Measurements from ENCODE around the gene SAE1. TPM values are rescaled to one million over a fixed set of nuclear protein-coding genes. Genes with fewer than 3 reads are reported as not detected.

SAE1 gene
- total RNA-seq, 2 donors from 2014 or later: 14.5 to 21.5 TPM

DNA sequence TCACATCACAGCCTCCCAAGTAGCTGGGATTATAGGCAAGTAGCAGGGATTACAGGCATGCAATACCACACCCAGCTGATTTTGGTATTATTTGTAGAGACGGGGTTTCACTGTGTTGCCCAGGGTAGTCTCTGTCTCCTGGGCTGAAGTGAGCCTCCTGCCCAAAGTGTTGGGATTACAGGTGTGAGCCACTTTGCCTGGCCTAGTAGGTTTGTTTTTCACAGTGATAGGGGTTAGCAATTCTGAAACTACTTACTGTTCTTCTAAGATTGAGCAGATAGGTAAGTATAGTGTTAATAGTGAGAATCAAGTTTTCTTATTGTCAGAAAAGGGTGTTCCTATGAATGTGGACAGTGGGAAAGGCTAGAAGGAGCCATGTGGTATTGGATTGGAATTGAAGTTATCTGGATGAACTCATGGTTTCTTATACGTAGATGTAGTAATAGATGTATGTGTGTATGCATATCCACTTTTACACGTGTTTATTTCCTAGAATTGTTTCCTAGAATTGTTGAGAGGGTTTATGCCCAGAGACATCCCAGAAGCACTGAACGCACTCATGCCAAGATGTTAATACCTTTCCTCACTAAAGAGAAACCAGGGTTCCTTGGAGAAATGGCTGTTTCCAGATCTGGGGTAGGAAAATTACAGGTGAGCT lies 49.1 kb downstream of the SAE1 start:
- Histone ChIP-seq H3K27ac (no peak overlapping the region), H3K27me3 (no peaks in the 10 kb centered on the region), H3K4me3 (no peak overlapping the region), H3K9me3 (no peaks in the 10 kb centered on the region), H3K36me3 (replicated peaks in 1 of 2; ENCODE audit: insufficient read depth in 1 of 2, low read depth in 2 of 2) (no peaks in the 10 kb centered on the region), H3K4me1 (no peaks in the 10 kb centered on the region)
- 78 to 87% methylated on average over 4 of the region's 4 CpGs for WGBS, 2 donors
- intact Hi-C loops (cut with DNase I): no loop called here
- DNase-seq (no peak), ATAC-seq (no peak)
- TF ChIP-seq POLR2A (IDR thresholded peaks at IDR 0.05): no peak
- TF ChIP-seq, protein P1, sequence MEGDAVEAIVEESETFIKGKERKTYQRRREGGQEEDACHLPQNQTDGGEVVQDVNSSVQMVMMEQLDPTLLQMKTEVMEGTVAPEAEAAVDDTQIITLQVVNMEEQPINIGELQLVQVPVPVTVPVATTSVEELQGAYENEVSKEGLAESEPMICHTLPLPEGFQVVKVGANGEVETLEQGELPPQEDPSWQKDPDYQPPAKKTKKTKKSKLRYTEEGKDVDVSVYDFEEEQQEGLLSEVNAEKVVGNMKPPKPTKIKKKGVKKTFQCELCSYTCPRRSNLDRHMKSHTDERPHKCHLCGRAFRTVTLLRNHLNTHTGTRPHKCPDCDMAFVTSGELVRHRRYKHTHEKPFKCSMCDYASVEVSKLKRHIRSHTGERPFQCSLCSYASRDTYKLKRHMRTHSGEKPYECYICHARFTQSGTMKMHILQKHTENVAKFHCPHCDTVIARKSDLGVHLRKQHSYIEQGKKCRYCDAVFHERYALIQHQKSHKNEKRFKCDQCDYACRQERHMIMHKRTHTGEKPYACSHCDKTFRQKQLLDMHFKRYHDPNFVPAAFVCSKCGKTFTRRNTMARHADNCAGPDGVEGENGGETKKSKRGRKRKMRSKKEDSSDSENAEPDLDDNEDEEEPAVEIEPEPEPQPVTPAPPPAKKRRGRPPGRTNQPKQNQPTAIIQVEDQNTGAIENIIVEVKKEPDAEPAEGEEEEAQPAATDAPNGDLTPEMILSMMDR (IDR thresholded peaks at IDR 0.05): no peak

DNA sequence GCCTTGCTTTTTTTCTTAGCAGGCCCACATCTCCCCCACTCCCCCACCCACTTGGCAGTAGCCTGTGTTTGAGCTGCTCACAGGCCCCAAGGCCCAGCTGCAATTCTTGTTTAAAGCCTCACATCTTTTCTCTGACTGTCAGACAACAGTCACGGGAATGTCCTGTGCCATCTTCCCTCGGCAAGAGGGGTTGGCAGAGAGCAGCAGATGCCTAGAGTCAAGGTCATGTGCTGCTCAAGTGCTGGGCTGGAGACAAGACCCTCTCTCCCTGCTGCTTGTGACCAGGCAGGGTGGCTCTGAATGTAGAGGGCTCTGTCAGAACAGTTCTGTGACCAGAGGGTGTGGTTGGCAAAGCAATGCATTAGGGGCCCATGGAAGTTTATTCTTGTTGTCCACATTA lies 53.0 kb downstream of the SAE1 start:
- Histone ChIP-seq H3K36me3 (replicated peaks in 1 of 2; ENCODE audit: insufficient read depth in 1 of 2, low read depth in 2 of 2) (no peaks in the 10 kb centered on the region), H3K4me1 (peaks cover 2% of the 10 kb centered on the region), H3K9me3 (no peaks in the 10 kb centered on the region), H3K4me3 (no peak overlapping the region), H3K27ac (no peak overlapping the region), H3K27me3 (no peaks in the 10 kb centered on the region)
- WGBS, 2 donors: 52 to 53% methylated on average over 2 of the region's 2 CpGs
- no peak for ATAC-seq
- no peak for DNase-seq
- TF ChIP-seq, protein P1 (IDR thresholded peaks at IDR 0.05): no peak
- no peak for TF ChIP-seq POLR2A (IDR thresholded peaks at IDR 0.05)
- intact Hi-C loops (cut with DNase I): no loop called here

DNA sequence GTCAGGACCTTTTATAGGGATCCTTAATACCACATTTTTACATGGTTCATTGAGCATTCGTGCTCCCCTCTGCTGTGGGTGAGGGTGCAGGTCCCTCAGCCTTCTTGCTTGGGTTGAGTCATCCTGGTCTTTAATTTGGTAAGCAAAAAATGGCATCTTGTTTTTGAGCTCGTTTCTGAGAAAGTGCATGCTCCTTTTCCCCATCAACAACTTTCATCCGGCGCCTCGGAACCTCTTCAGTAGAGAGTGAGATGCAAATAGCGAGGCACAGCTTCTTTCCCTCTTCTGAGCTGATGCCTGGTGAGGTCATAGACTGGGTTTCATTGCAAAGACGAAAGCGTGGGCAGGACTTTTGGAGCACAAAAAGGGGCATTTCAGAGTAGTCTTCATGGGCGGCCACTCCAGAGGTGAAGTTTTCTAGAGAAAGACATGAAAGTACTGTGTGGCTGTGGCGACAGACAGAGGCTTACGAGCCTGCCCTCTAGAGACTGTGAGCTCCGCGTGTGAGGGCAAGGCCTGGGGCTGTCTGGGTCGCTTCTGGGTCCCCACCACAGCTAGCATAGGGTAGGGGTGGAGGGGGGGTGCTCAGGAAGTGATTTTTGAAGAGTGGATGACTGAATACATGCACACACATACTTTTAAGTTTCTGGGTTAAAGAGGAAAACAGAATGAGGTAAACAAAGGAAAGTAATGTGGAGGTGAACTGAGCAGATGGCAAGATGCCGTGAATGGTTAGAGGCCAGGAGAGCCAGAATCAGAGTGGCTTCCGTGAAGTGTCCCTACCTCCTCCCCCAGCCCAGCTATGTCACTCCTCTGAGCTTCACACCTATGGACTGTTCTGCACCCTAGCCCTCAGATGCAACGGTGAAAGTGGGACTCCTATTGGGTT lies 56.1 kb downstream of the SAE1 start:
- TF ChIP-seq POLR2A (IDR thresholded peaks at IDR 0.05): no peak
- TF ChIP-seq, protein P1 (IDR thresholded peaks at IDR 0.05): no peak
- H3K27me3 ChIP-seq: no peaks in the 10 kb centered on the region
- no peaks in the 10 kb centered on the region for H3K36me3 ChIP-seq (replicated peaks in 1 of 2; ENCODE audit: insufficient read depth in 1 of 2, low read depth in 2 of 2)
- no peak for ATAC-seq
- H3K4me3 ChIP-seq: no peak overlapping the region
- intact Hi-C loops (cut with DNase I): no loop called here
- peaks cover 31% of the 10 kb centered on the region for H3K4me1 ChIP-seq
- WGBS, 2 donors: 89 to 90% methylated on average over 17 of the region's 17 CpGs
- no peak overlapping the region for H3K27ac ChIP-seq
- no peak for DNase-seq
- H3K9me3 ChIP-seq: no peaks in the 10 kb centered on the region

GRCh38 chr19:47187335-47187655 lies 56.7 kb downstream of the SAE1 start:
- Histone ChIP-seq H3K4me1 (peaks cover 31% of the 10 kb centered on the region), H3K9me3 (no peaks in the 10 kb centered on the region), H3K36me3 (replicated peaks in 1 of 2; ENCODE audit: insufficient read depth in 1 of 2, low read depth in 2 of 2) (no peaks in the 10 kb centered on the region), H3K27me3 (no peaks in the 10 kb centered on the region), H3K27ac (no peak overlapping the region), H3K4me3 (no peak overlapping the region)
- no peak for DNase-seq
- WGBS, 2 donors: 69 to 92% methylated on average over 2 of the region's 2 CpGs
- no peak for TF ChIP-seq POLR2A (IDR thresholded peaks at IDR 0.05)
- no peak for ATAC-seq
- intact Hi-C loops (cut with DNase I): no loop called here

DNA sequence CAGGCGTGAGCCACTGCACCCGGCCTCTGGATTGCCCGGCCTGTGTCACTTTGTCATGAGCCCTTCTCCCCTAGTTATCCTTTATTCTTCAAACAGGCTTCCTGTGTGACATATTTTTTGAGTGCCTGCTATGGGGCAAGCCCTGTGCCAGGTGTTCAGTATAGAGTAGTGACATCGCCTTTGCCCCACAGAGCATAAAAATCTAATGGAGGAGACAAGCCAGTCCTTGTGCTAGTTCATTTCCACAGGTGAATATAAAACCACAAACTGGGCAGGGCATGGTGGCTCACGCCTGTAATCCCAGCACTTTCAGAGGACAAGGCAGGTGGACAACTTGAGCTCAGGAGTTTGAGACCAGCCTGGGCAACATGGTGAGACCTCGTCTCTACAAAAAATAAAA lies 57.2 kb downstream of the SAE1 start:
- Histone ChIP-seq H3K27me3 (no peaks in the 10 kb centered on the region), H3K9me3 (no peaks in the 10 kb centered on the region), H3K4me3 (no peak overlapping the region), H3K36me3 (replicated peaks in 1 of 2; ENCODE audit: insufficient read depth in 1 of 2, low read depth in 2 of 2) (no peaks in the 10 kb centered on the region), H3K27ac (no peak overlapping the region), H3K4me1 (peaks cover 31% of the 10 kb centered on the region)
- DNase-seq (no peak), ATAC-seq (no peak)
- 86 to 91% methylated on average over 6 of the region's 6 CpGs for WGBS, 2 donors
- intact Hi-C loops (cut with DNase I): no loop called here
- TF ChIP-seq, protein P1 (IDR thresholded peaks at IDR 0.05): no peak
- TF ChIP-seq POLR2A (IDR thresholded peaks at IDR 0.05): no peak
